GM12872 (cell line): ENCODE measurements around the gene TMEM131.

ENCODE experiments used
- TF ChIP-seq, protein P1 (sequence below): IDR thresholded peaks from 3 replicates; pipeline ENCODE4 v1.5.1; 2011; ENCODE audit warnings: low read depth, mild to moderate bottlenecking, low read length, moderate library complexity; ENCODE audit not compliant: insufficient read depth

TMEM131 gene

DNA sequence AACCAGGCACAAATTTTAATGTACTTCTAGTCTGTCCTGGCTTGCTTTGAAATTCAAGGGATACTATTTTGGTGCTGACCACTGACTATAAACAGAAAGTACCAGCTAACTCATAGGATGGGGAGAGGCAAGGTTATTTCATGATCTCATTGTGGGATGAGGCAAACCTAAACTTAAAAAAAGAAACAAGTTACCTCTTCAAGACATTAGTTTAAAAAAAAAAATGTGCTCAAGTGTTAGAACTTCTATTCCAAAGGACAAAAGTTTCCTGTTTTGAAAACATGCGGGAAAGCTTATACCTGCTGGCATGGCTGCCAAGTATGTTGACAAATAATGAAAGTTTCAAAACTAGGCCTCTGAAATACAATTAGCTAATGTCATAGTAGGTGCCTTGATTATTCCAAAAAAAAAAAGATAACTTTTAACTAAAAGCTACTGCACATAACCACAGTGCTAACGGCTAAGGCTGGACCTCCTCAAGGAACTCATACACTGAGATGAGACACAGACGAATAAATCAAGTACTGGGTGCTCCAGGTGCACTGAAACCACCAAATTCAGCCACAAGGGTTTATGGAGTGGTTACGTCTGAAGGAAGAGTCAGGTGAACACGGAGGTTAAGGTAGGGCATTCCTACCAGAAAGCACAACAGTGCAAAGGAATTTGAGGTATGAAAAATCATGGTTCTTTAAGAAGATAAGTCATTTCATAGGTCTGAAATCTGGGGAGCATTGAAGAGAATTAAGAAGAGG, 38.1 kb downstream of the TMEM131 start:
- TF ChIP-seq, protein P1, sequence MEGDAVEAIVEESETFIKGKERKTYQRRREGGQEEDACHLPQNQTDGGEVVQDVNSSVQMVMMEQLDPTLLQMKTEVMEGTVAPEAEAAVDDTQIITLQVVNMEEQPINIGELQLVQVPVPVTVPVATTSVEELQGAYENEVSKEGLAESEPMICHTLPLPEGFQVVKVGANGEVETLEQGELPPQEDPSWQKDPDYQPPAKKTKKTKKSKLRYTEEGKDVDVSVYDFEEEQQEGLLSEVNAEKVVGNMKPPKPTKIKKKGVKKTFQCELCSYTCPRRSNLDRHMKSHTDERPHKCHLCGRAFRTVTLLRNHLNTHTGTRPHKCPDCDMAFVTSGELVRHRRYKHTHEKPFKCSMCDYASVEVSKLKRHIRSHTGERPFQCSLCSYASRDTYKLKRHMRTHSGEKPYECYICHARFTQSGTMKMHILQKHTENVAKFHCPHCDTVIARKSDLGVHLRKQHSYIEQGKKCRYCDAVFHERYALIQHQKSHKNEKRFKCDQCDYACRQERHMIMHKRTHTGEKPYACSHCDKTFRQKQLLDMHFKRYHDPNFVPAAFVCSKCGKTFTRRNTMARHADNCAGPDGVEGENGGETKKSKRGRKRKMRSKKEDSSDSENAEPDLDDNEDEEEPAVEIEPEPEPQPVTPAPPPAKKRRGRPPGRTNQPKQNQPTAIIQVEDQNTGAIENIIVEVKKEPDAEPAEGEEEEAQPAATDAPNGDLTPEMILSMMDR = no peak

DNA sequence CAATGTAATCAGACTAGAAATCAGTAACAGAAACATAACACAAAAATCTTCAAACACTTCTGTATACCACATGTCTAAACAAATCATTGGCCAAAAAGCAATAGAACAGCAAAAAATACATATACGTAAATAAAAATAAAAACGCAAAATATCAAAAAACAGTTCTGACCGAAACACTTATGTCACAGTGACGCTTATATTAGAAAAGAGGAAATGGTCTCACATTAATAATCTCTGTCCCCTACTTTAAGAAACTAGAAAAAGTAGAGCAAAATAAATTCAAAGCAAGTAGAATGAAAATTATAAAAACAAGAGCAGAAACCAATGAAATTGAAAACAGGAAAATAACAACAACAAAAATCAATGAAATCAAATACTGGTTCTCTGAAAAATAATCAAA, 41.9 kb downstream of the TMEM131 start:
- TF ChIP-seq, protein P1 = no peak

DNA sequence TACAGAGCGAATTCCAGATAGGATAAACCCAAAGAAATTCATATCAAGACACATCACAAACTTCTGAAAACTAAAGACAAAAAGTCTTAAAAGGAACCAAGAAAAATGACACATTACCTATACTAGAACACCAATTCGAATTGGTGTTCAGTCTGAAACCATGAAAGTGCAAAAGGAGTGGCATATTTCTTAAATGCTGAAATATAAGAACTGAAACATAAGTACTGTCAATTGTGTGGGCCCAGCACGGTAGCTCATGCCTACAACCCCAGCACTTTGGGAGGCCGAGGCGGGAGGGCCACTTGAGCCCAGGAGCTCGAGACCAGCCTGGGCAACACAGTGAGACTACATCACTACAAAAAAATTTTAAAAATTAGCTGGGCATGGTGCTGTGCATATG, 43.4 kb downstream of the TMEM131 start:
- TF ChIP-seq, protein P1 = no peak

DNA sequence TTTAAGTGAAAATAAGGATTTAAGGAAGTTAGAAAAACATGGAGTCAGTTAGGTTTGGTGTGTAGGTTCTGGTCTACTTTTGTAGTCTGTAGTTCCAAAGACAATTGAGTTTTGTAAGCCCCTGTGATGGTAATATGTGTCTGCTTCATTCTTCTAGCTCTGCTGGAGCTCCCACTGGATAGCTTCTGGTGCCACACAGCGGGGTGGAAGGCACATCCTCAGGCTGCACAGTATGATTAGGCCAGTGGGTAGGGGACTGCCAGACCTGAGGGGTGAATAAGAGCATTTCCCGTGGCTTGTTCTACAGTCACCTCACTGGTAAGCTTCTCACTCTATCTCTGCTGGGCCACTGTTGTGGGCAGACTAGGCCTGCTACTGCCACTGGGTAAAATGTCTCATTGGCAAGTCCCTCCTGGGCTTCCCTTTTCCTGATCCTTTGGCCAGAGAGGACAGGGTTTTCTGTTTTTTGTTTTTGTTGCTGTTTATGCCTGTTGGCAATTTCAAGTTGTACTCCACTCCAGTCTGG, 44.5 kb downstream of the TMEM131 start:
- TF ChIP-seq, protein P1 = no peak

DNA sequence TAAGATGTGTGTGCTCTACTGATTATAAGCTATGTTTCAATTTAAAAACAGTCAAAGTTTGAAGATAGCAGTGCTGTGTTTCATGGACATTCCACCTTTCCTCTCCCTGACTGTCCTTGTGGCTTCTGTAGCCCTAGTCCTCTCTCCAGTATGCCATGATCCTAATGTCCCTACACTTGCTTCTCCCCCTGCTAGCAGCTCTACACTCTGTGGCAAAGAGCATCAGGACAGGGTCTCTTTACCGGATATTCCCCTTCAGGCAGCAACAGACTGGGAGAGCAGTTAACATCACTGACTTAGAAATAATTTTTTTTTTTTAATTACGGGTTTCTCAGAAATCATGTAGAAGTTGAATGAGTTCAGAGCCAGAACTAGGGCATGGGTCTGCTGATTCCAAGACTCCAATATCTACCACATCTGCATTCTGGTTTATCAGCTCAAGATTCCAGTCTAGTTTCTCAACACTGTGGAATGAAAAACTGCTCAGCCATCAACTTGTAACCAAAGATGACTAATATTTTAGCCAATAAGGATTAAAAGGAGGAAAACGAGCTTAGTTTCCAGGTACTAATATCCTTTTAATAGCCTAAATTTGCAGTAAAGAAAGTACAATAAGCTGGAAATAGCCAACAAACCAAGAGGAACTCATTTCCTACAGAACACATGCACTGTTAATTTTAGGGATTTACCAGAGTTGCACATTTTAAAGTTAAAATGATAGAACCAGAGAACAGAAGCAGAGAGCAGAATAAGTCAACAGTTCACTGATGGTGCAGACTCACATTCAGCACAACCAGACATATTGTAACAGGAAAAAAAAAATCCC, 45.2 kb downstream of the TMEM131 start:
- TF ChIP-seq, protein P1 = no peak

DNA sequence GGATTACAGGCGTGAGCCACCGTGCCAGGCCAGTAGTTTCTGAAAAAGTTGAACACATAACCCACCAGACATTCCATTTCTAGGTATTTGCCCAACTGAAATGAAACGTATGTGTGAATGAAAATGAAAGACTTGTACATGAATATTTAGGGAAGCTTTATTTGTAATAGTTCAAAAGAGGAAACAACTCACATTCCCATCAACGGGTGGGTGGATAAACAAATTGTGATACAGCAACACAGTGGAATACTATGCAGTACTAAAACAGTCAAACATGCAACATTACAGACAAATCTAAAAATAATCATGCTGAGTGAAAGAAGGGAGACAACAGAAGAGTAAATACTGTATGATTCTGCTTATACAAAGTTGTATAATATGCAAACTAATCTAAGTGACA, 46.8 kb downstream of the TMEM131 start:
- TF ChIP-seq, protein P1 = no peak

DNA sequence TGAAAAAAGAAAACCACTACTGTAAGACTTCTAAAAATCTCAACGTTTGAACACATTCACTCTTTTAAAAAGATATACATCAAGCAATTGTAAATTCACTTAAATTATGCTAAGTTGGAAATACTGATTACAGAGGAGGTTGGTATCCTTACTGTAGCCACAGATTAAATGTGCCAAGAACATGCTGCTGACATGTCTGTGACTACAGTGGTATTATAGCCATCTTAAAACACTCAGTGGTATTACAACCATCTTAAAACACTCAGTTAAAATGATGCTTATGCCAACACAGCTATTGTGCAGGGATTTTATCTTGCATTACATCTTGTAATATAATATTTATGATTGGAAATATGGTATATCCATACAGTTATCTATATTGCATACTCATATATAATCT, 50.0 kb downstream of the TMEM131 start:
- TF ChIP-seq, protein P1 = no peak
